ENCODE results near the gene KLHL29.

- no peak for TF ChIP-seq POLR2AphosphoS5 (IDR thresholded peaks at IDR 0.05; ENCODE audit: low read depth, low read length)
- no peak for TF ChIP-seq POLR2A (IDR thresholded peaks at IDR 0.05; ENCODE audit: low read depth, low read length)
Observed at GRCh38 chr2:23397478-23397877, 12.5 kb downstream of the KLHL29 start.
